ENCODE measurements around the gene ABCF1.

DNA sequence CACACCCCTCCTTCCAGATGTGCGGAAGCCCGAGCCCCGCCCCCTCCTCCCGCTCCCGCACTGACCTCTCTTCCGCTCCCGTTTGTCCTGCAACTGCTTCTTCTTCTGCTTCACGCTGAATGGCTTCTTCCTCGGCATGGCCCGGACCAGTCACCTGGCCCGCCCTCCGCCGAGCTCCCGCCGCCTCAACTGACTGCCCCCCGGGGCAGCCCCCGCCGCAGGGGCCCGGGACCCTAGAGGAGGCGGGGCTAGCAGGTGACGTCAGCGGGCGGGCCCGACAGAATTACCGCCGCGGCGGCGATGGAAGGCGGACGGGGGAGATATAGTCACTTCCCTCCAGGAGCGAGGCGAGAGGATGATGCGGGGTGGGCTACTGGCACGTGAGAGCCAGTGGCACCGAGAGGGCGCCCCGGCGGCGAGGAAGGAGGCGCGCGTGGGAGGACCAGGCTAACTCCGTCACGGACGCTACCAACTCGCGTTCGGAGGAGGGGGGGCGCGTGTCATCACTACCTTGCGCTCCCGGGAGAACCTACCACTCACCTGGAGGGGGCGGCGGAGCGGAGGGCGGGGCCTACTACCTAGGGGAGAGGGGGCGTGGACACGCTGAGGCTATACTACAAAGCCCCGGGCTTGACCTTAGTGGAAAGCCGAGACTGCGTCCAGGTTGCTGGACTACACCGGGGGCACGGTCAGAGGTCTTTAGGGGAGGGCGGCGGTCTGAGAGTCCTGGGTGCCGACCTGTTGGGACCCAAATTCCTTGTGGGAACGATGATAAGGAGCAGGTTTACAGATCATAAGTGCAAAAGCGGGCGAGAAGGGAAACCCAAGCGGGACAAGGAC is 15.0 kb upstream of the ABCF1 start, which contains the start of gene GNL1:
- TF ChIP-seq, protein P1, sequence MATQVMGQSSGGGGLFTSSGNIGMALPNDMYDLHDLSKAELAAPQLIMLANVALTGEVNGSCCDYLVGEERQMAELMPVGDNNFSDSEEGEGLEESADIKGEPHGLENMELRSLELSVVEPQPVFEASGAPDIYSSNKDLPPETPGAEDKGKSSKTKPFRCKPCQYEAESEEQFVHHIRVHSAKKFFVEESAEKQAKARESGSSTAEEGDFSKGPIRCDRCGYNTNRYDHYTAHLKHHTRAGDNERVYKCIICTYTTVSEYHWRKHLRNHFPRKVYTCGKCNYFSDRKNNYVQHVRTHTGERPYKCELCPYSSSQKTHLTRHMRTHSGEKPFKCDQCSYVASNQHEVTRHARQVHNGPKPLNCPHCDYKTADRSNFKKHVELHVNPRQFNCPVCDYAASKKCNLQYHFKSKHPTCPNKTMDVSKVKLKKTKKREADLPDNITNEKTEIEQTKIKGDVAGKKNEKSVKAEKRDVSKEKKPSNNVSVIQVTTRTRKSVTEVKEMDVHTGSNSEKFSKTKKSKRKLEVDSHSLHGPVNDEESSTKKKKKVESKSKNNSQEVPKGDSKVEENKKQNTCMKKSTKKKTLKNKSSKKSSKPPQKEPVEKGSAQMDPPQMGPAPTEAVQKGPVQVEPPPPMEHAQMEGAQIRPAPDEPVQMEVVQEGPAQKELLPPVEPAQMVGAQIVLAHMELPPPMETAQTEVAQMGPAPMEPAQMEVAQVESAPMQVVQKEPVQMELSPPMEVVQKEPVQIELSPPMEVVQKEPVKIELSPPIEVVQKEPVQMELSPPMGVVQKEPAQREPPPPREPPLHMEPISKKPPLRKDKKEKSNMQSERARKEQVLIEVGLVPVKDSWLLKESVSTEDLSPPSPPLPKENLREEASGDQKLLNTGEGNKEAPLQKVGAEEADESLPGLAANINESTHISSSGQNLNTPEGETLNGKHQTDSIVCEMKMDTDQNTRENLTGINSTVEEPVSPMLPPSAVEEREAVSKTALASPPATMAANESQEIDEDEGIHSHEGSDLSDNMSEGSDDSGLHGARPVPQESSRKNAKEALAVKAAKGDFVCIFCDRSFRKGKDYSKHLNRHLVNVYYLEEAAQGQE (IDR thresholded peaks at IDR 0.05; ENCODE audit: low read depth): no peak
- TF ChIP-seq, protein P2, sequence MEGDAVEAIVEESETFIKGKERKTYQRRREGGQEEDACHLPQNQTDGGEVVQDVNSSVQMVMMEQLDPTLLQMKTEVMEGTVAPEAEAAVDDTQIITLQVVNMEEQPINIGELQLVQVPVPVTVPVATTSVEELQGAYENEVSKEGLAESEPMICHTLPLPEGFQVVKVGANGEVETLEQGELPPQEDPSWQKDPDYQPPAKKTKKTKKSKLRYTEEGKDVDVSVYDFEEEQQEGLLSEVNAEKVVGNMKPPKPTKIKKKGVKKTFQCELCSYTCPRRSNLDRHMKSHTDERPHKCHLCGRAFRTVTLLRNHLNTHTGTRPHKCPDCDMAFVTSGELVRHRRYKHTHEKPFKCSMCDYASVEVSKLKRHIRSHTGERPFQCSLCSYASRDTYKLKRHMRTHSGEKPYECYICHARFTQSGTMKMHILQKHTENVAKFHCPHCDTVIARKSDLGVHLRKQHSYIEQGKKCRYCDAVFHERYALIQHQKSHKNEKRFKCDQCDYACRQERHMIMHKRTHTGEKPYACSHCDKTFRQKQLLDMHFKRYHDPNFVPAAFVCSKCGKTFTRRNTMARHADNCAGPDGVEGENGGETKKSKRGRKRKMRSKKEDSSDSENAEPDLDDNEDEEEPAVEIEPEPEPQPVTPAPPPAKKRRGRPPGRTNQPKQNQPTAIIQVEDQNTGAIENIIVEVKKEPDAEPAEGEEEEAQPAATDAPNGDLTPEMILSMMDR (IDR thresholded peaks at IDR 0.05 in 2 of 3, conservative IDR thresholded peaks at IDR 0.05 in 1 of 3; ENCODE audit: borderline replicate concordance in 1 of 3, insufficient read depth in 1 of 3, low read depth in 2 of 3, low read length in 2 of 3): no peak
- TF ChIP-seq SIN3A (IDR thresholded peaks at IDR 0.05; ENCODE audit: low read depth) (no peak), JUND (IDR thresholded peaks at IDR 0.05) (no peak)

Measured in HCT116 (cell line).